ENCODE measurements around the gene GPC5.
"Not testable (repeated sequence)": the region's sequence is repeated elsewhere in the genome, so short reads cannot be mapped to it uniquely, and the experiment has no call there.

The GPC5 gene

GRCh38 chr13:92418818-92419412 lies 1020.5 kb downstream of the GPC5 start:
- no peak for DNase-seq

- no peak for DNase-seq
Observed at GRCh38 chr13:92429231-92429630, 1030.8 kb downstream of the GPC5 start.

GRCh38 chr13:92433386-92433785 lies 1035.0 kb downstream of the GPC5 start:
- DNase-seq = no peak

- DNase-seq = no peak
Observed at GRCh38 chr13:92433963-92434362, 1035.5 kb downstream of the GPC5 start.

- DNase-seq = no peak
Observed at GRCh38 chr13:92436924-92437323, 1038.5 kb downstream of the GPC5 start.

GRCh38 chr13:92444244-92444643 lies 1045.8 kb downstream of the GPC5 start:
- no peak for DNase-seq

- no peak for DNase-seq
Observed at GRCh38 chr13:92451060-92451459, 1052.6 kb downstream of the GPC5 start.

- DNase-seq = no peak
Observed at GRCh38 chr13:92452840-92453239, 1054.4 kb downstream of the GPC5 start.

GRCh38 chr13:92459306-92459705 lies 1060.9 kb downstream of the GPC5 start:
- no peak for DNase-seq

GRCh38 chr13:92460479-92460878 lies 1062.1 kb downstream of the GPC5 start:
- no peak for DNase-seq

GRCh38 chr13:92461402-92461801 lies 1063.0 kb downstream of the GPC5 start:
- no peak for DNase-seq

GRCh38 chr13:92461831-92462230 lies 1063.4 kb downstream of the GPC5 start:
- DNase-seq = no peak

- DNase-seq = no peak
Observed at GRCh38 chr13:92463134-92463533, 1064.7 kb downstream of the GPC5 start.

GRCh38 chr13:92473765-92474475 lies 1075.5 kb downstream of the GPC5 start:
- DNase-seq = no peak

- DNase-seq = no peak
Observed at GRCh38 chr13:92480387-92480786, 1082.0 kb downstream of the GPC5 start.

- DNase-seq = not testable (repeated sequence)
Observed at GRCh38 chr13:92482790-92483189, 1084.4 kb downstream of the GPC5 start.

GRCh38 chr13:92483894-92484293 lies 1085.5 kb downstream of the GPC5 start:
- no peak for DNase-seq

- no peak for DNase-seq
Observed at GRCh38 chr13:92487238-92487637, 1088.8 kb downstream of the GPC5 start.

GRCh38 chr13:92488249-92488852 lies 1089.9 kb downstream of the GPC5 start:
- no peak for DNase-seq

GRCh38 chr13:92491839-92492238 lies 1093.4 kb downstream of the GPC5 start:
- DNase-seq = no peak

GRCh38 chr13:92494915-92495314 lies 1096.5 kb downstream of the GPC5 start:
- DNase-seq = no peak

- DNase-seq = no peak
Observed at GRCh38 chr13:92500192-92500591, 1101.8 kb downstream of the GPC5 start.

GRCh38 chr13:92510416-92510815 lies 1112.0 kb downstream of the GPC5 start:
- DNase-seq = no peak

GRCh38 chr13:92512852-92513251 lies 1114.4 kb downstream of the GPC5 start:
- no peak for DNase-seq
